Mammary epithelial cell (primary cell): ENCODE measurements around the gene WDR27.

Experiments used
- CTCF ChIP-seq, 2 donors: IDR thresholded peaks in 1 of 2; conservative IDR thresholded peaks in 1 of 2; 2 replicates each; pipeline ENCODE4 v1.5.1; 2011 to 2012; ENCODE audit warnings: inconsistent platforms in 2 of 2, low read length in 2 of 2, mild to moderate bottlenecking in 2 of 2, control low read depth in 1 of 2, low read depth in 1 of 2; ENCODE audit not compliant: insufficient read depth in 1 of 2; ENCODE audit errors: extremely low read depth in 1 of 2
- EZH2 ChIP-seq: IDR thresholded peaks from 2 replicates; pipeline ENCODE4 v1.6.1; 2012; ENCODE audit warnings: low read length, inconsistent platforms, borderline replicate concordance

GRCh38 chr6:169726049-169726400 is 24.2 kb upstream of the WDR27 start:
- TF ChIP-seq CTCF (conservative IDR thresholded peaks at IDR 0.05 in 1 of 2, IDR thresholded peaks at IDR 0.05 in 1 of 2; ENCODE audit: extremely low read depth in 1 of 2, insufficient read depth in 1 of 2, low read depth in 1 of 2, low read length in 2 of 2) (no peak), EZH2 (no peak)
